T follicular helper cell (primary cell): ENCODE measurements around the gene BRAF.
A peak's percentile ranks its signal among the peaks of the same experiment; 100 is the strongest.
"Not testable (repeated sequence)": the region's sequence is repeated elsewhere in the genome, so short reads cannot be mapped to it uniquely, and the experiment has no call there.

Experiments
- DNase-seq: peaks from one replicate; pipeline ENCODE4 v3.0.0-alpha.2; 2020; ENCODE audit warnings: low read depth

Gene BRAF

DNA sequence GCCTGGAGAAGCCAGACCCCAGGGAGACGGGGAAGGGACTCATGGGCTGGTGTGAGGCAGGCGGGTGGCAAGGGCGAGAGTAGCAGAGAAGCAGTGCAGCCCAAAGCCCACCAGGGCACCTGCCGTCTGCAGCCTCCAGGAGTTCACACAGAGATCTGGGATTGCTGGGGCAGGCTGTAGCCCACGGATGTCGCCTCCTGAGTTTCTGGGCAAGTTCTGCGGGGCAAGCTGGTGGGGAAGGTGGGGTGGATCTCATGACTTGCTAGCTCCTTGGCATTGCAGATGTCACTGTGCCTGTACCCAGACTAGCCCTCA lies 246.0 kb downstream of the BRAF start:
- no peak for DNase-seq

DNA sequence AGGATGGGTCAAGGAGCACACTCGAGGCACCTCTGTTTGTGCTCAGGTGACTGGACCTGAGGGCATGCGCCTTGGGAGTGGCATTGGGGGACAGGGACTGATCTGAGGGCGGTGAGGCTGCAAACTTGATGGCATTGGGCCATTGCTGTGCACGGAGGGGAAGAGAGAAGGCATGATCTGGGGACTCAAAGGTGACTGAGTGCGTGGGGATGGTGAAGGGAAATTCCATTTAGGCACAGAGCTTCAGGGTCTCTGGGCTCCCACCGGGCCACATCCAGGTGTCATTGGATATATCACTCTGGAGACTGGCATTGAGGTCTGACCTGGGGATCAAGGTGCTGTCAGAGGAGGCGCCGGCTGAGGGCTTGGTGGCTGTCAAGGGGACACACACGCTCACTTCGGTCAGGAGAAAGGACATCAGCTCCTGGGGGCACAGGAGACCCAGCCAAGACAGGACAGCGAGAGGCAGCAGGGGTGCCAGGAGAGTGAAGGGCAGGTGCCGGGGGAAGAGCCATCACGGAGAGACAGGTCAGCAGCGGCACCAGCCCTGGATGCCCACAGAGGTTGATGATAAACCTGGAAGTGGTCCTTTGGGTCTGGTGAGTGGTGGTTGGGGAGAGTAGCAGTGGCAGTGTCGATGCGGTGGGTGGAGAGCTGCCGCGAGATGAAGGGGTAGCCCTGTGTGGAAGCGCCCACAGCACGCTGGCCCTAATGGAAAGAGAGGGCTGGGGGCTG lies 246.5 kb downstream of the BRAF start:
- DNase-seq: no peak

DNA sequence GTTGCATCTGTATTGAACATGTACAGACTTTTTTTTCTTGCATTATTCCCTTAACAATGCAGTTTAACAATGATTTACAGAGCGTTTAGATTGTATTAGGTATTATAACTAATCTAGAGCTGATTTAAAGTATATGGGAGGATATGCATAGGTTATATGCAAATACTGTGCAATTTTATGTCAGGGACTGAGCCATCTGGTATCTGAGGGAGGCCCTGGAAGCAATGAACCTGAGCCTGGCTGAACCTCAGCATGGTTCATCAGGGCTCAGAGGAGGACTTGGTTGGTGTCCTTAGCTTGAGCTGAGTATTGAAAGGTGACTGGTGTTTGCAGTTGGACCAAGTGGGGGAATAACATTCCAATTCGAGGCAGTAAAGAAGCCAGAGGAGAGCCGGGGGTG lies 247.2 kb downstream of the BRAF start:
- DNase-seq: no peak

DNA sequence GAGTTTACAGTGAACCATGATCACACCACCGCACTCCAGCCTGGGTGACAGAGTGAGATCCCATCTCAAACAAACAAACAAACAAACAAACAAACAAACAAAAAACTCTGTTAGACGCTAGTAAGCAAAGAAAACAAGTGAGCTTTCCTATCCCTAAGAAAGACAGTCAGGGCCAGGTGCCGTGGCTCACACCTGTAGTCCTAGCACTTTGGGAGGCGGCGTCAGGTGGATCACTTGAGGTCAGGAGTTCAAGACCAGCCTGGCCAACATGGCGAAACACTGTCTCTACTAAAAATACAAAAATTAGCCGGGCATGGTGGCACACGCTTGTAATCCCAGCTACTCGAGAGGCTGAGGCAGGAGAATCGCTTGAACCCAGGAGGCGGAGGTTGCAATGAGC lies 247.8 kb downstream of the BRAF start:
- not testable (repeated sequence) for DNase-seq

DNA sequence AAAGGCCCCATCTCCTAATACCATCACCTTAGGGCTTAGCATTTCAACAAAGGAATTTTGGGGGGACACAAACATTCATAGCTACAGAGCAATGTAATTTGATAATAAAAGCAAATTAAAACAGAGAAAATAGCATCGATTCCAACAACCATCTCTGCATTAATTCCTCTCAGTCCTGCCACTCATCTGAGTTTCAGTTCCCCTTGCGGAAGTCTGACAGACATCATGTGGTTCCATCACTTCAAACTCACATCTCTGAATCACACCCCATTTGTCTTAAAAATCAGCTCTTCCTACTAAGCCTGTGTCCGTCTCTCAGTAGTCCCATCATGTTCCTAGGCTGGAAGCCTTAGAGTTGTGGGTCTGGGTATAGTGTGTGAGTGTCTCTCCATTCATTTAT lies 248.4 kb downstream of the BRAF start:
- DNase-seq: no peak

DNA sequence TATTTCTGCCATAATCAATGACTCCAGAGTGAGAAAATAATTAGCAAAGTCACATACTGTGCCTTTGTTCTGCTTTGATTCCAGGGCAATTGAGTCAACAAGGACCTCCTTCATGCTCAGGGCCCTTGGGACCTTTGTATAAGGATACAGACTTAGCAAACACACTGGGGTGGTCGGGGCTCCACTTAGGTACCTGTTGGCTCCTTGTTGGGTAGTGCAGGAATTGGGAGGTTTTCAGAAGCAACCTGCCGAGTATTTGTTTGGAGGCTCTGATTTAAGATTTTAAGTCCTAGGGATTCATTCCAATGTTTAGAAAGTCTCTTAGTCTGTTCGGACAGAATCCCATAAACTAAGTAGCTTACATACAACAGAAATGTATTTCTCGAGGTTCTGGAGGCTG lies 249.0 kb downstream of the BRAF start:
- DNase-seq: no peak

DNA sequence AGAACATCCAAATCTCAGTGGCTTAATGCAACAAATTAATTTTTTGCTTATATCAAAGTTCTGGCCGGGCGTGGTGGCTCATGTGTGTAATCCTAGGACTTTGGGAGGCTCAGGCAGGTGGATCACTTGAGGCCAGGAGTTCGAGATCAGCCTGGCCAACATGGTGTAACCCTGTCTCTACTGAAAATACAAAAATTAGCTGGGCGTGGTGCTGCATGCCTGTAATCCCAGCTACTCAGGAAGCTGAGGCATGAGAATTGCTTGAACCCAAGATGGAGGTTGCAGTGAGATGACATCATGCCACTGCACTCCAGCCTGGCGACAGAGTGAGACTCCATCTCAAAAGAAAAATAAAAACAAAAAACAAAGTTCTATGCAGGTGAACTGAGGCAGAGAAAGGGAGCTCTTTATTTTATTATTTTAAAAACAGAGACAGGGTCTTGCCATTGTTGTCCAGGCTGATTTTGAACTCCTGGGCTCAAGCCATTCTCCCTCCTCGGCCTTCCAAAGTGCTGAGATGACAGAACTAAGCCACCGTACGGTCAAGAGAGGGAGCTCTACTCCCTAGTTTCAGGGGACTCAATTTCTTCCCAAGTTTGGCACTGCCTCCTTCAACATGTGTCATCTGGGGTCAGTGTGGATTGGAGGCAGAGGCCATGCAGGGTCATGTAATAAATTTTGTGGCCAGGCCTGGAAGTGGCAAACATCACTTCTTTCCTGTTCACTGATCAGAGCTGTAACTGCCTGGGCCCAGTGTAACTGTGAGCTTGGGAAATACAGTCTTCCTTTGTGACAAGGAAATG lies 249.6 kb downstream of the BRAF start:
- no peak for DNase-seq

DNA sequence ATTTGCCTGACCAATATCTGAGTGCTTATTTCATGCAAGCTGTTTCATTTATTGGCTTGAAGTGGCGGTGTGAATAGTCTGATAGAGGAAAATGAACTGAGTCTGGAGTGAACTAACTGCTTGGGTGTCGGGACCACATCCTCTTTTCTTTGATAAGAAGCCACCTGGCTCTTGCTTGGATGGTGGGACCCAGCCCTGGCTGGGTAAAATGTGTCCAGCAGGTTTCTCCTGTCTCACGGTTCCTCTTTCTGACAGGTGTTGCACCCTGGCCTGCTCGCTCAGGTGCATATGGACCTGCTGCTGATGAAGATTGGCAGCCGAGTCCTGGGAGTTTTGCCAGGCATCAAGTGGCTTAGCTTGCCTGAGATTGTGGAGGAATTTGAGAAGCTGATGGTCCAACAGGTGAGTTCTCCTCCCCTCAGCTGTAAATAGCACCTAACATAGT lies 250.4 kb downstream of the BRAF start:
- DNase-seq: no peak

DNA sequence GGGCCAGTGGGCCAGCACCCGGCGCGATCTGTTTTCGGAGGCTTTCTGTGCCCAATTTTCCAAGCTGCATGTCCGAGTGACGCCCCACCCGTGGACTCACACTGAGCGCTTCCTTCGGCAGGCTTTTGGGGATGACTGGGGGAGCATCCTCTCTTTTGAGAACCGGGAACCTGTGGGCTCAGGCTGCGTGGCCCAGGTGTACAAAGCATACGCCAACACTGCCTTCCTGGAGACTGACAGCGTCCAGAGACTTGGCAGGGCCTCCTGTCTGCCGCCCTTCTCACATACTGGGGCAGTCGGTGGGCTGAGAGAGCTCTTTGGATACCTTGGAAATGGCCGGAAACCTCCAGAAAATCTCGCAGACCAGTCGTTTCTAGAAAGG lies 251.0 kb downstream of the BRAF start:
- DNase-seq: no peak

DNA sequence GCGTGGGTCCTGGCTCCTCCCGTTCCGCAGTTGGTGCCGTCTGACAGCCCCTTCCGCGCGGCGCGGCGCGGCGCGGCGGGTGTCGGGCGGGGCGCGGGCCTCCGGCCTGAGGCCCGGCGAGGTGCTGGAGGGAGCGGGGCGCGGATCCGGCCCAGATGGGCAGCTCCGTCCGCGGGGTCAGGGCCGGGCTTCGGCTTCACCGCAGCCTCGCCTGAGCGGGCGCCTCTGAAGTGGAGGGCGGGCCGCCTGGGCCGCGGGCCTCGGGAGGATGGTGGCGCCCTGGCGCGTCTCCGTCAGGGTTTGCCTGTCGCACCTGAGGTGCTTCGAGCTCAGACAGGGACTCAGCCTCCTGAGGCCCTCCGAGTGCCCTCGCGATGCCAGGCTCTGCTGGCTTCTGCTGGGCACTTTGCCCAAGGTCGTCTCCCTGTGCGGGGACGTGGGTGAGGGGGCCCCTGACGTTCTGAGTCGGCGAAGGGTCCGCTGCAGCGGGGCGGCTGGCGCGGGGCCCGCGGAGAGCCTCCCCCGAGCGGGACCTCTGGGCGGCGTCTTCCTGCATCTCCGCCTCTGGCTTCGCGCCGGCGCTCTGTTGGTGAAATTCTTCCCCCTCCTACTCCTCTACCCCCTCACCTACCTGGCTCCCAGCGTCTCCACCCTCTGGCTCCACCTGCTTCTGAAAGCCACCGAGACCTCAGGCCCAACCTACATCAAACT lies 251.5 kb downstream of the BRAF start:
- DNase-seq: peak; percentile 43

DNA sequence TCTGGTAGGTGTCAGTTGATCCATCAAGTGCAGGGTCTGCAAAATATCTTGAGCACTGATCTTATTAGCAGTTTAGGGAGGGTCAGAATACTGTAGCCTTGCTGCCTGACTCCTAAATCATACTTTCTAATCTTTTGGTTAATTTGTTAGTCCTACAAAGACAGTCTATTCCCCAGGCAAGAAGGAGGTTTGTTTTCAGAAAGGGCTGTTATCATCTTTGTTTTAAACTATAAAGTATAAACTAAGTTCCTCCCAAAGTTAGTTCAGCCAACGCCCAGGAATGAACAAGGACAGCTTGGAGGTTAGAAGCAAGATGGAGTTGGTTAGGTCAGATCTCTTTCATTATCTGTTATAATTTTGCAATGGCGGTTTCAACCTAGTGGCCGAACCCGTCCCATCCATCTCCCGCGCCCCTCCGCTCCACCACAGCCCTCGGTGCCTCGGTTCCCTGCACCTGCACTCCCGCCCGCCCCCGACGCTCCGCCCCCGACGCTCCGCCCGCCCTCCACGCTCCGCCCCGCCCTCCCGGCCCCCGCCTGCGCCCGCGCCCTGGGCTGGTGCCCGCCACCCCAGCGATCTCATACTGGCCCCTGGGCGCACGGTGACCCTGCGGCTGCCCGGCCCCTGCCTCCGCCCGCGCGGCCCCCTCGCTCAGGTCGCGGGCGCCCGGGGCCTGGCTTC lies 252.2 kb downstream of the BRAF start, which contains the start of gene ADCK2:
ADCK2 (plus strand) TSS at position 564 of the 681 bp plus-strand sequence. CDS start 386 bp downstream, outside the sequence.
- peak; percentile 40 for DNase-seq

DNA sequence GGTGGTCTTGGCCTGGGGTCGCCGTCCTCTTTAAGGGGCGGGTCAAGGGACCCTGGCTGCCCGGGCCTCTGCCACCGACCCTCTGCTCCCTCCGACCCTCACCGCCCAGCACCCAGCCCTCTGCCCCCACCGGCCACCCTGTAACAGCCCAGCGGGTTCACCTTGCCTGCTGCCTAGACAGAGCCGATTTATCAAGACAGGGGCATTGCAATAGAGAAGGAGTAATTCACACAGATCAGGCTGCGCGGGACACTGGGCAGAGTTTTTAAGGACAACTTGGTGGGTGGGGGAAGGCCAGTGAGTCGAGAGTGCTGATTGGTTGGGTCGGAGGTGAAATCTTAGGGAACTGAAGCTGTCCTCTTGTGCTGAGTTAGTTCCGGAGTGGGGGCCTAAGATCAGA lies 252.8 kb downstream of the BRAF start:
- no peak for DNase-seq

DNA sequence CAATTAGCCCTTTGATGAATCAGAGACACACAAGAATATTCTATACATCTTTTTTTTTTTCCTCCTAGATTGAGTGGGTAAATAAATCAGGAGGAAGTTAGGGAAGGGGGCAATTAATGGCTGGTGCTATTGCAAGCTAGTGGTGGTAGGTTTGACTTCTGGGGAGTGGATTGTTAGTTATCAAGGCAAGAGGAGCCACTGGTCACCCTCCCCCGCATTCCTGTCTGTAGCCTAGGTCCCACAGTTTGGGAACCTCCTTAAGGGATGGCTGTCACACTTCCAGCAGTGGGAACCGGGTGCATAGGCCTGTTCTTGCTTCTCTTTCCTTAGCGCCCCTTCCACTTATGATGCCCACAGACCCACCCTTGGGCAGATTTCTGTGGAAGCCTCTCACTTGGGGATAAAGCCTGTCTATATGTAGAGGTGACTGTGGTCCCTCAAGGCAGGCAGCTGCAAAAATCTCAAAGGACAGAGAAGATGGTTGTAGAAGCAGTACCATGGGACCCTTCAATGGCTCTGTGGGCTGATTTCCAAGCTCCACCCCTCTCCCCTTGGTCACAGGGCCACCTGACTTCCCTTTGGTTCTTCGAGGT lies 254.3 kb downstream of the BRAF start:
- DNase-seq: no peak

DNA sequence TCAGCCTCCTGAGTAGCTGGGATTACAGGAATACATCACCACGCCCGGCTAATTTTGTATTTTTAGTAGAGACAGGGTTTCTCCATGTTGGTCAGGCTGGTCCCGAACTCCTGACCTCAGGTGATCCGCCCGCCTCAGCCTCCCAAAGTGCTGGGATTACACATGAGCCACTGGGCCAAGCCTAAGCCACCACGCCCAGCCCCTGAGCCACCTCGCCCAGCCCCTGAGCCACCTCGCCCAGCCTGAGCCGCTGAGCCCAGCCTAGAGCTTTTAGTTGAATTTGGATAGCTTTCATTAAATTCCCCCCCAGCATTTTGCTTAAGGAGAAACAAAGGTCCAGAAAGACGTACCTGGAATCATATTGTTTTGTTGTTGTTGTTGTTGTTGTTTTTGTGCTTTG lies 254.9 kb downstream of the BRAF start:
- DNase-seq: not testable (repeated sequence)

DNA sequence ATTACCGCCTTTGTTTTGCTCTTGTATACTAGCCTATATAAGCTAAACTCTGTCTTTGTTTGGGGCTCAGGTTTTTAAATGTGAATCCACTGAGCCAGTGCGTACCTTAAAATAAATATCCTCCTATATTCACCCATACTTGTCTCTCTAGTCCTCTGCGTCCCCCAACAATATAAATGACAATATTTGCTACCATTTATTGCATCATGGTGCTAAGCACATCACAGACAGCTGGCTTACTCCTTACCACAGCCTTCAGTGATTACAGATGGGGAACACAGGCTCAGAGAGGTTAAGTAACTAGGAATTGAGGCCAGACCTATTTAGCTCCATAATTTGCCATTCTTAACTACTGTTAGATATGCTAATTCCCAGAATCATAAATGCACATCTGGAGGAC lies 255.4 kb downstream of the BRAF start:
- no peak for DNase-seq
